ENCODE results near the gene HDGFL1.

GRCh38 chr6:22570185-22570551 lies 802 bp downstream of the HDGFL1 start:
- TF ChIP-seq CTCF (IDR thresholded peaks at IDR 0.05) (no peak), RELA (CRISPR knock-in tag; IDR thresholded peaks at IDR 0.05; ENCODE audit: borderline replicate concordance) (no peak), KAT7 (CRISPR knock-in tag; IDR thresholded peaks at IDR 0.05; ENCODE audit: borderline replicate concordance) (no peak), ZNF396 (CRISPR knock-in tag; IDR thresholded peaks at IDR 0.05; ENCODE audit: borderline replicate concordance) (no peak), ZNF317 (CRISPR knock-in tag; IDR thresholded peaks at IDR 0.05; ENCODE audit: borderline replicate concordance, low read depth) (no peak)
